AG04449 (cell line): ENCODE results near the gene RASL11B.

ENCODE experiments used
- CTCF ChIA-PET: fragments of 350-600 bp; formaldehyde crosslinking; extraction: SDS; loops from one replicate; lab custom pipeline; 2021; ENCODE audit warnings: antibody characterized with exemption; lab: Yijun Ruan, JAX
- POLR2A ChIA-PET: fragments of 400-600, 350-600 bp; formaldehyde crosslinking; extraction: SDS; loops from one replicate; lab custom pipeline; 2020; ENCODE audit warnings: antibody characterized with exemption, inconsistent platforms; lab: Yijun Ruan, JAX
- DNase-seq: peaks from one replicate; pipeline ENCODE4 v3.0.0-alpha.2; 2010; ENCODE audit warnings: low read depth, low spot score
- H3K4me3 ChIP-seq: 2 replicates; pipeline ENCODE4 v1.5.1; 2011; ENCODE audit warnings: low read depth, mild to moderate bottlenecking, control low read depth, low read length
- CTCF ChIP-seq: IDR thresholded peaks from one replicate; pipeline ENCODE4 v1.5.1; 2011; ENCODE audit warnings: mild to moderate bottlenecking, moderate library complexity, low read length, control low read depth, inconsistent platforms; ENCODE audit not compliant: insufficient read depth; ENCODE audit errors: missing control alignments

Gene RASL11B

DNA sequence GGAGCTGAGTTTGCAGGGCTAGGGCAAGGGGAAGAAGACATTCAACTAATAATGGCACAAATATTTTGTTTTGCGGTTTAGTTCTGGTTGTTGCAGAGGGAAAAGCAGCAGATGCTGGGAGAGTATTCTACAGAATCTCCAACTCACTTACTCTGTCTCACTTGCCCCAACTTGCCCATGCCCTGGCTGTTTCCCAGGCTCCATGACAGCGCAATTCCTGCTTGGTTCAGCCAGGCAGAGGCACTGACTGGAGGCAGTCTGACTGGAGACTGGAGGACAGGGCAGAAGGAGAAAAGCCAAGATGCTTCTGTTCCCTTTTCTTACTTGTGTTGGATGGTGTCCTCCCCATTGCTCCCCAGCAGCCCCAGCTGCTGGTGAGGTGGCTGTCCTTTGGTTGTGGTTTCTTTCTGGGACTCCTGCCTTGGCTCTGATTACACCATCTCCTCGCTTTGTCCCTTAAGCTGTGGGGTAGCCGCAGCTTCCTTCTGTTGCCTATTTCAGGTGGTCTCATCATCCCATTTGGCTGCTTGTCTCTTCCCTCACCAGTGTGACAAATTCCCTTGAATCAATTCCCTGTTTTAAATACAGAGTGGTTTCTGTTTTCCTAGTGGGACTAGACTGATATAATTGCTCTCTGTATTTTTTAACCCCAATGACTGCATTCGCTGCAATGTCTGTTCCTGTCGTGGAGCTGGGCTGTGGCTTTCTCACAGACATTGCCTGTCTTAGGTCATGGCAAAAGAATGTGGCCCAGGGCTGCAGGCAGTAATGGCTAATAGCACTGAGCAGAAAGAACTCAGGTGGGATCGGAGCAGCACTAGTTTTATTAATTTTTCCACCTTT lies 24.2 kb upstream of the RASL11B start:
- POLR2A ChIA-PET: no interaction called here
- CTCF ChIA-PET: interaction anchor here (0.9 to 2.7 kb wide), 4 partner anchors 74 to 292 kb away, joined by 3 to 10 read pairs (median 4); no protein-coding TSS in a partner anchor
- H3K4me3 ChIP-seq: no peak overlapping the region
- TF ChIP-seq CTCF: no peak
- no peak for DNase-seq

GRCh38 chr4:52838729-52839586 lies 23.2 kb upstream of the RASL11B start:
- ChIA-PET POLR2A (no interaction called here), CTCF (interaction anchor here (0.9 to 2.7 kb wide), 6 partner anchors 9 to 293 kb away, joined by 3 to 10 read pairs (median 4); partner anchors contain the start of gene RASL11B)
- no peak overlapping the region for H3K4me3 ChIP-seq

DNA sequence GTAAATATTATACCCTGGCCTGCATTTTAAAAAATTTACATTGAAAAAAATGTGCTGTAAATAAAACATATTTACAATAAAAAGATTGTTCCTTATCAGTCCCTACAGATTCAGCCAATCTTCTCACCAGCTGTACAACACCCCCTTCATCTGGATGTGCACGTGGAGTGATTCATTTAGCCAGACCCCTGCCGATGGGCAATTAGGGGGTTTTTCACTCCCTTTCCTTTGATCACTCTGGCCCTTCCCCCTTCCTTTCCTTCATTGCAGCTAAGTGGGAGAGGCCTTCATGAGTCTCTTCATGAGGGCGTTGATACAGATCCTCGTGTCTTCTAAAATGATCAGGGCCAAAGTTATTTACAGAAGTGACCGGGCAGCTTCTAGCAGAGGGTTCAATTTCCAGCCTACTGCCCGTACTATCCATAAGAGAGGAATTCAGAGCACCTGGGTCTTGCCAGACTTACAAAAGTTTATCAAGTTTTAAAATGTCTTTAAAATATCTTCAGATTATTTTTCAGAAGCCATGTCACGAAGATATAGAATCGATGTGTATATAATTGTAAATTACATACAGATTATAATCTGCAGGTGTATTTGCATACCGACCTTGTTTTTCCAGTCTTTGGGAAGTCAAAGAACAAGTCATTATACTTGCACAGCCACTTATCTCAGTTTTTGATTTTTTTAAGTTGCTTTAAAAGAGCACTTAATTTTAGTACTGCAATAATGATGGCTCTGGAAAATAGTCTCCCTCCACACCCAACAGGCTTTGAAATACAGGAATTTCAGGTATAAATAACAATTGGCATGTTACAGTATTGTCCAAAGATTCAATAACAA lies 21.4 kb upstream of the RASL11B start:
- CTCF ChIA-PET: interaction anchor here (1.4 kb wide), 1 partner anchor 141 kb away, joined by 3 read pairs; no protein-coding TSS in a partner anchor
- POLR2A ChIA-PET: no interaction called here

More at GRCh38 chr4:52838729-52839586, 23.2 kb upstream of the RASL11B start:
- no peak for DNase-seq
- no peak for TF ChIP-seq CTCF

GRCh38 chr4:52841682-52842456 lies 20.2 kb upstream of the RASL11B start:
- ChIA-PET CTCF (no interaction called here), POLR2A (no interaction called here)
- DNase-seq: no peak
- H3K4me3 ChIP-seq: no peak overlapping the region
- no peak for TF ChIP-seq CTCF

More for the DNA sequence above, 21.4 kb upstream of the RASL11B start:
- DNase-seq: no peak
- no peak overlapping the region for H3K4me3 ChIP-seq
- TF ChIP-seq CTCF: no peak

GRCh38 chr4:52842792-52843191 lies 19.3 kb upstream of the RASL11B start:
- ChIA-PET CTCF (no interaction called here), POLR2A (no interaction called here)

More at GRCh38 chr4:52842792-52843191, 19.3 kb upstream of the RASL11B start:
- DNase-seq: no peak
- no peak overlapping the region for H3K4me3 ChIP-seq
- no peak for TF ChIP-seq CTCF
